ENCODE results near the gene HMGXB4.

HMGXB4 gene

DNA sequence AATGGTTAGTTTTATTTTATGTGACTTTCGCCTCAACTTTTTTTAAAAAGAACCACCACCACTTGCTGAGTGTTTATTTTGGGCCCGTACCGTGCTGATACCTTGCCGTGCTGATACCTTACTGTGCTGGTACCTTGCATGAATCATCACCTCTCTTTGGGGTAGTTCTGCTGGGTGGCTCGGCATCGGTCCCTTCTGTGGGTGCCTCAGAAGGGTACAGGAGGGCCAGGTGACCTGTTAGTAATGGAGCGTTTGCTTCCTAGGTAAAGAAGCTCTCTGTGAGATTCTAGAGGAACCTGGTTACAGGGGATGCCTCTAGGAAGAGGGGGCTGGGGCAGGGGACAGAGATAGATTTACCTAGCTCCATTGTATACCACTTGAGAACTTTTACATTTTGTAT lies 59.5 kb downstream of the HMGXB4 start:
- DNase-seq (ENCODE audit: low read depth, low spot score): no peak
- Histone ChIP-seq H3K9me3 (ENCODE audit: insufficient read depth, low read length) (no peaks in the 10 kb centered on the region), H3K9ac (ENCODE audit: insufficient read length, low read depth) (no peak overlapping the region), H3K4me3 (ENCODE audit: insufficient read length, low read depth) (no peak overlapping the region), H3K27me3 (ENCODE audit: insufficient read depth, insufficient read length) (no peaks in the 10 kb centered on the region), H3K4me1 (ENCODE audit: insufficient read depth, insufficient read length) (peaks cover 2% of the 10 kb centered on the region), H3K36me3 (ENCODE audit: insufficient read depth, insufficient read length, low read length) (peaks cover 21% of the 10 kb centered on the region)
- TF ChIP-seq ZNF274 (IDR thresholded peaks at IDR 0.05; ENCODE audit: low read depth, low read length): no peak
- no peak for TF ChIP-seq YY1 (IDR thresholded peaks at IDR 0.05; ENCODE audit: insufficient read depth, insufficient read length)
- no peak for TF ChIP-seq SUZ12 (IDR thresholded peaks at IDR 0.05; ENCODE audit: extremely low read depth, insufficient read depth, insufficient read length)

DNA sequence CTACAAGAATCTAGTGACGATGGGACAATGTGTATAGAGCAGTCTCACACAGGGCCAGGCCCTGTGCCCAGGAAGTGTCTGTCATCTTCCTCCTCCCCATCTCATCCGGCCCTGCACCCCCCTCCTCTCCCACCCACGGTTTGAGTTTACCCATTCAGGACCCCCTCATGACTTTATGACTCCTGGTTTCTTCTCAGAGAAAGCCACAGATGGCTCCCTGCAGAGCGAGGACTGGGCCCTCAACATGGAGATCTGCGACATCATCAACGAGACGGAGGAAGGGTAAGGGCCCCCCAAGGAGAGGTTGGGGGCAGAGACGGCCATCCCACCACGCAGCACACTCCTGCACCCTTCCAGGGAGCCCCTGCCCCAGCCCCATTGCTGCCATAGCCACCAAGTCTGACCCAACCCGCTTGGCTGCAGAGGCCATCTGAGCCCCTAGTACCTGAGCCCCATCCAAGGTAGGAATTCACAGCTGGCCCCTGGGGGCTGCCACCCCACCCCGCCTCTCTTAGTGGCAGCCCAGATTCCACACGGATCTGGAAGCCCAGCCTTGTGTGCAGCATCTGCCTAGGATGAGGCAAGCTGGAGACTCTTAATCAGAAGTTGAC lies 60.5 kb downstream of the HMGXB4 start:
- TF ChIP-seq YY1 (IDR thresholded peaks at IDR 0.05; ENCODE audit: insufficient read depth, insufficient read length): no peak
- no peak for TF ChIP-seq ZNF274 (IDR thresholded peaks at IDR 0.05; ENCODE audit: low read depth, low read length)
- TF ChIP-seq SUZ12 (IDR thresholded peaks at IDR 0.05; ENCODE audit: extremely low read depth, insufficient read depth, insufficient read length): no peak
- Histone ChIP-seq H3K9me3 (ENCODE audit: insufficient read depth, low read length) (no peaks in the 10 kb centered on the region), H3K4me1 (ENCODE audit: insufficient read depth, insufficient read length) (peaks cover 2% of the 10 kb centered on the region), H3K9ac (ENCODE audit: insufficient read length, low read depth) (no peak overlapping the region), H3K36me3 (ENCODE audit: insufficient read depth, insufficient read length, low read length) (peaks cover 31% of the 10 kb centered on the region), H3K27me3 (ENCODE audit: insufficient read depth, insufficient read length) (no peaks in the 10 kb centered on the region), H3K4me3 (ENCODE audit: insufficient read length, low read depth) (no peak overlapping the region)
- no peak for DNase-seq (ENCODE audit: low read depth, low spot score)

DNA sequence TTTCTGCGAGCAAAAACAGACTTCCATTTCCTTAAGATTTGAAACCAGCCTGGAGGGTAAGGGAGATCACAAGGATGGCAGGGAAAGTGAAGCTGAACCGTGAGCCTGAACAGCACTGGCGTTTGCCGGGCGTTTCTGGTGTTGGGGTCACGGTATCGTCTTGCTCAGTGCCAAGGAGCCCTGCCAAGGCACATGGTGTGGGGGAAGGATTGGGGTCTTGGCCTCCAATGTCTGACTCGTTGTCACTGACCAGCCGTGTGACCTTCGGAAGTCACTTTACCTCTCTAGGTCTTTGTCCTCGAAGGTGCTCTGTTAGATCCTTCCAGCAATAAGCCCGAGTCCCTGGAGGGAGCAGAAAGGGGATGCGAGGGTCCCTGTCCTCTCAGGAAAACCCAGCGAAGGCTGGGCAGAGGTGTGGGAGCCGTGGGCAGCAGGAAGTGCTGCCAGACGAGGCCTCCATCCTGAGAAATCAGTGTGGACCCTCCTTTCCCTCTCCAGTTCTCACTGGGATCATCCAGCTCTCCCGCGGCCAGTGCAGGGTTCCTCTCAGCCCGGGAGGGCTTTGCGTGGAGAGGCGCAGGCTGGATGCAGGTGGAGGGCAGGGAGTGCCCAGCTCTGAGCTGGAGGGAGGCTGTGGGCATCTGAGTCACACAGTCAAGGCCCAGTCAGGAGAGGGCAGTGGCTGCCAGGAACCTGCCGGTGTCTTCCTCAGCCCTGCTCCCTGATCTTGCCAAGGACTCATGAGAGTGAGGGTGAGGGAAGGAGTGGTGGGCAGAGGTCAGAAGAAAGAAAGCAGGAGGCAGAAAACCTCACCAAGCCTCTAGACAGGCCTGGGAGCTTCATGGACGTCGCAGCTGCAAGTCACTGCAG lies 61.3 kb downstream of the HMGXB4 start:
- no peak for DNase-seq (ENCODE audit: low read depth, low spot score)
- no peaks in the 10 kb centered on the region for H3K27me3 ChIP-seq (ENCODE audit: insufficient read depth, insufficient read length)
- H3K4me1 ChIP-seq (ENCODE audit: insufficient read depth, insufficient read length): no peaks in the 10 kb centered on the region
- TF ChIP-seq SUZ12 (IDR thresholded peaks at IDR 0.05; ENCODE audit: extremely low read depth, insufficient read depth, insufficient read length) (no peak), ZNF274 (IDR thresholded peaks at IDR 0.05; ENCODE audit: low read depth, low read length) (no peak)
- H3K4me3 ChIP-seq (ENCODE audit: insufficient read length, low read depth): no peak overlapping the region
- H3K9ac ChIP-seq (ENCODE audit: insufficient read length, low read depth): no peak overlapping the region
- H3K9me3 ChIP-seq (ENCODE audit: insufficient read depth, low read length): no peaks in the 10 kb centered on the region
- H3K36me3 ChIP-seq (ENCODE audit: insufficient read depth, insufficient read length, low read length): peaks cover 39% of the 10 kb centered on the region

DNA sequence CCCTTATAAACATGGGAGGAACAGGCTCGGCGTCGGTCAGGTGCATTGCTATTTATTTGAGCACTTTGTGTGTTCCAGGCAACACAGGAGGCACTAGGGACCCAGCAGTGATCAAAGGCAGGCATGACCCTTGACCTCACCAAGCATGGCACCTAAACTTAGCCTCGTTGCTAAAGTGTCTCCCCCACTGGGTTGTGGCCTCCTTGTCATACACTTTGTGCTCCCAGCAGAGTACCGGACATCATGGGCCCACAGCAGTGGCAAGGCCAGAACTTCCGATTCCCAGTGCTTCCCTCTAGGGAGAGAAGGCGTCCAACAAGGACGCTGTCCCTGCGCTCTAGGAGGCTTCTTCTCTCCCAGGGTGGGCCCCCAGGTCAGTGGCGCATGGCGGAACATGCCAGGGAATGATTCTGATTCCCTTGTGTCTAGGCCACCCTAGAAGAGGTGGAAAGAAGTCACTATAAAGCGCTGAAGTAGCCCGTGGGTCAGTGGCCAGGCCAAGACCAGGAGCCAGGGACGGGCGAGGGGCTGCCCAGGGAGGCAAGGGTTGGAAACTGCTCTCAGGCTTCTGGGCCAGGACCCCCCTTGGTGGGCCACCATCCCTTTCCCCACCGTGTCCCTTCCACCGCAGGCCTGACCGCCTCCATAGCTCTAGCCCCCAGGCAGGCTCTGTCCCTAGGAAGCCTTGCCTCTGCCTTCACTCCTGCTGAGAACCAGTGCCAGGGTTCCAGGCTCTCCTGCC lies 62.1 kb downstream of the HMGXB4 start:
- Histone ChIP-seq H3K4me1 (ENCODE audit: insufficient read depth, insufficient read length) (no peaks in the 10 kb centered on the region), H3K9ac (ENCODE audit: insufficient read length, low read depth) (no peak overlapping the region)
- TF ChIP-seq SUZ12 (IDR thresholded peaks at IDR 0.05; ENCODE audit: extremely low read depth, insufficient read depth, insufficient read length) (no peak), ZNF274 (IDR thresholded peaks at IDR 0.05; ENCODE audit: low read depth, low read length) (no peak), YY1 (IDR thresholded peaks at IDR 0.05; ENCODE audit: insufficient read depth, insufficient read length) (no peak)

DNA sequence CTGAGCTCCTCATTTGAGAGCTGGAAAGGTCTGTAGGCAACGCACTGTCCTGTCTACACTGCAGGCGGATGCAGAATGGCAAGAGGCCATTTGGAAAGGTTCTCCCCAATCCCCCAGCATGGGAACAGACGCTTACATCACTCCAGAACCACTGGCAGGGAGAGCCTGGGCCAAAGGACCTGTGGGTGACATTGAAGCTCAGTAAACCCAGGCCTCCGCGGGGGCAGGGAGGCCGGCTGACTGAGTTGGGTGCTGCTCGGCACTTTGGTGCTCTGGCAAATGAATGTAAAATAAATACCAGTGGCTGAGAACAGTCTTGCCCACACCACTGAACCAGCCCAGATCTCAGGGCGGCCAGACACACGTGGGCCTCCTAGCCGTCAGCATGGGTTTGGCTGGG lies 64.8 kb downstream of the HMGXB4 start:
- H3K36me3 ChIP-seq (ENCODE audit: insufficient read depth, insufficient read length, low read length): peaks cover 63% of the 10 kb centered on the region
- no peak for DNase-seq (ENCODE audit: low read depth, low spot score)
- H3K27me3 ChIP-seq (ENCODE audit: insufficient read depth, insufficient read length): no peaks in the 10 kb centered on the region
- TF ChIP-seq ZNF274 (IDR thresholded peaks at IDR 0.05; ENCODE audit: low read depth, low read length) (no peak), YY1 (IDR thresholded peaks at IDR 0.05; ENCODE audit: insufficient read depth, insufficient read length) (no peak), SUZ12 (IDR thresholded peaks at IDR 0.05; ENCODE audit: extremely low read depth, insufficient read depth, insufficient read length) (no peak)
- H3K9ac ChIP-seq (ENCODE audit: insufficient read length, low read depth): no peak overlapping the region
- no peak overlapping the region for H3K4me3 ChIP-seq (ENCODE audit: insufficient read length, low read depth)
- H3K4me1 ChIP-seq (ENCODE audit: insufficient read depth, insufficient read length): no peaks in the 10 kb centered on the region
- no peaks in the 10 kb centered on the region for H3K9me3 ChIP-seq (ENCODE audit: insufficient read depth, low read length)

More for the DNA sequence above, 62.1 kb downstream of the HMGXB4 start:
- peaks cover 46% of the 10 kb centered on the region for H3K36me3 ChIP-seq (ENCODE audit: insufficient read depth, insufficient read length, low read length)
- no peaks in the 10 kb centered on the region for H3K9me3 ChIP-seq (ENCODE audit: insufficient read depth, low read length)
- no peak for DNase-seq (ENCODE audit: low read depth, low spot score)
- H3K4me3 ChIP-seq (ENCODE audit: insufficient read length, low read depth): no peak overlapping the region
- H3K27me3 ChIP-seq (ENCODE audit: insufficient read depth, insufficient read length): no peaks in the 10 kb centered on the region

DNA sequence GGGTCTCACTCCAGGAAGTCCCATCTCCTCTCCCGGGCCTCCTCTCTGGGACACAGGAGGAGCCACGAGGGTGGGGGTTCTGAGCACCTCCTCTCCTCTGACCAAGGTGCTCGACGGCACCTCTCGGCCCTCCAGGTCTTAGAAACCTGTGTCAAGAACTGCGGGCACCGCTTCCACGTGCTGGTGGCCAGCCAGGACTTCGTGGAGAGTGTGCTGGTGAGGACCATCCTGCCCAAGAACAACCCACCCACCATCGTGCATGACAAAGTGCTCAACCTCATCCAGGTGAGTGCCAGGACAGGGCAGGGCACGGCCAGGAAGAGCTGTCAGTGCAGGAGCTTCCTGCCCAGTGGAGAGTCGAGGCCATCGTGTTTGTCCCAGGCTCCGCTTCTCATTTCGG lies 65.6 kb downstream of the HMGXB4 start:
- TF ChIP-seq SUZ12 (IDR thresholded peaks at IDR 0.05; ENCODE audit: extremely low read depth, insufficient read depth, insufficient read length) (no peak), ZNF274 (IDR thresholded peaks at IDR 0.05; ENCODE audit: low read depth, low read length) (no peak), YY1 (IDR thresholded peaks at IDR 0.05; ENCODE audit: insufficient read depth, insufficient read length) (no peak)
- H3K4me3 ChIP-seq (ENCODE audit: insufficient read length, low read depth): no peak overlapping the region
- H3K4me1 ChIP-seq (ENCODE audit: insufficient read depth, insufficient read length): no peaks in the 10 kb centered on the region
- peaks cover 70% of the 10 kb centered on the region for H3K36me3 ChIP-seq (ENCODE audit: insufficient read depth, insufficient read length, low read length)
- H3K27me3 ChIP-seq (ENCODE audit: insufficient read depth, insufficient read length): no peaks in the 10 kb centered on the region
- H3K9ac ChIP-seq (ENCODE audit: insufficient read length, low read depth): no peak overlapping the region
- DNase-seq (ENCODE audit: low read depth, low spot score): no peak
- no peaks in the 10 kb centered on the region for H3K9me3 ChIP-seq (ENCODE audit: insufficient read depth, low read length)

DNA sequence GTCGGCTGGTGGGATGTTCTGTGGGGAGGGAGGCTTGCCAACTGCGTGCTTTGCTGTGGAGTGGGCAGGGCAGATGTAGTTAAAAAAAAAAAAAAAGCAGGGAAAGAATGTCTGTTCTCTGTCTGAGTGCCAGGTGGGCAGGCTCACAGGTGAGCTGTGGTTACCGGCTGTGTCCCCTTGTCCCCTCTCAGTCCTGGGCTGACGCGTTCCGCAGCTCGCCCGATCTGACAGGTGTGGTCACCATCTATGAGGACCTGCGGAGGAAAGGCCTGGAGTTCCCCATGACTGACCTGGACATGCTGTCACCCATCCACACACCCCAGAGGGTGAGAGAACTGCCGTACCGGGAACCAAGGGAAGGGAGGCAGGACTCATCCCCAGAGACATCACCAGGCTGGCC lies 66.0 kb downstream of the HMGXB4 start:
- Histone ChIP-seq H3K4me3 (ENCODE audit: insufficient read length, low read depth) (no peak overlapping the region), H3K4me1 (ENCODE audit: insufficient read depth, insufficient read length) (no peaks in the 10 kb centered on the region), H3K27me3 (ENCODE audit: insufficient read depth, insufficient read length) (no peaks in the 10 kb centered on the region), H3K9me3 (ENCODE audit: insufficient read depth, low read length) (no peaks in the 10 kb centered on the region), H3K36me3 (ENCODE audit: insufficient read depth, insufficient read length, low read length) (peaks cover 70% of the 10 kb centered on the region), H3K9ac (ENCODE audit: insufficient read length, low read depth) (no peak overlapping the region)
- TF ChIP-seq SUZ12 (IDR thresholded peaks at IDR 0.05; ENCODE audit: extremely low read depth, insufficient read depth, insufficient read length) (no peak), ZNF274 (IDR thresholded peaks at IDR 0.05; ENCODE audit: low read depth, low read length) (no peak), YY1 (IDR thresholded peaks at IDR 0.05; ENCODE audit: insufficient read depth, insufficient read length) (no peak)
- DNase-seq (ENCODE audit: low read depth, low spot score): no peak
